Gastrocnemius medialis (tissue), 4 donors: ENCODE data around the gene RNU6-7. TPM values are rescaled to one million over a fixed set of nuclear protein-coding genes. Genes with fewer than 3 reads are reported as not detected.

Source experiments
- ATAC-seq, 2 donors: fragments of 150-250 bp; one replicate each; pipeline ENCODE4 v1.9.1; 2016
- DNase-seq, 2 donors: peaks; one replicate each; pipeline ENCODE4 v3.0.0-alpha.2; 2019
- H3K27ac ChIP-seq, 4 donors: fragments of 200-600 bp; sonication (generic); 1 replicate in 1 of 4; 2 replicates in 3 of 4; pipeline ENCODE4 v1.5.1; 2016 to 2018; ENCODE audit warnings: mild to moderate bottlenecking in 2 of 4, moderate library complexity in 1 of 4
- H3K27me3 ChIP-seq, 3 donors: fragments of 200-600 bp; sonication (generic) in 2 of 3; 1 replicate in 1 of 3; 2 replicates in 2 of 3; pipeline versions ENCODE4 v1.5.1 to v1.6.0; 2016 to 2019; ENCODE audit warnings: mild to moderate bottlenecking in 1 of 3, moderate library complexity in 1 of 3
- H3K36me3 ChIP-seq, 2 donors: fragments of 200-600 bp; sonication (generic) in 1 of 2; one replicate each; pipeline ENCODE4 v1.5.1; 2017 to 2018
- H3K4me1 ChIP-seq, 2 donors: fragments of 200-600 bp; sonication (generic) in 1 of 2; one replicate each; pipeline ENCODE4 v1.5.1; 2016 to 2017; ENCODE audit warnings: mild to moderate bottlenecking in 2 of 2
- H3K4me3 ChIP-seq, 4 donors: fragments of 200-600 bp; sonication (generic) in 3 of 4; 1 replicate in 1 of 4; 2 replicates in 3 of 4; pipeline ENCODE4 v1.5.1; 2016 to 2019; ENCODE audit warnings: mild to moderate bottlenecking in 2 of 4
- H3K9me3 ChIP-seq, 3 donors: fragments of 200-600 bp; sonication (generic) in 2 of 3; 1 replicate in 1 of 3; 2 replicates in 2 of 3; pipeline ENCODE4 v1.5.1; 2016 to 2019
- POLR2A ChIP-seq, 2 donors: fragments of 450-650 bp; IDR thresholded peaks; one replicate each; pipeline ENCODE4 v1.6.1; 2017; ENCODE audit warnings: antibody characterized with exemption in 2 of 2, mild to moderate bottlenecking in 2 of 2, moderate library complexity in 2 of 2
- in situ Hi-C, 4 donors: fragments of 200-750 bp; cut with MboI; loops; one replicate each; pipeline versions ENCODE4 v1.15.0 to v1.8.0; 2017; ENCODE audit warnings: low sequenced_read_pairs in 4 of 4
- intact Hi-C: fragments of 100-400 bp; cut with DNase I; formaldehyde crosslinking; loops from one replicate; pipeline ENCODE4 v1.15.1; 2023; ENCODE audit warnings: low total_unique reads
- total RNA-seq, 4 donors: library from RNA; depleted of rRNA; stranded (reverse); fragments of >200 nt; gene quantifications; one replicate each; pipeline versions ENCODE4 v1.1.0 to v1.2.3, GENCODE V29; 2016
- TF ChIP-seq, protein P1 (sequence below), 5 experiments: fragments of 450-650 bp in 3 of 5; fragments of 200-600 bp in 2 of 5; sonication (generic) in 2 of 5; IDR thresholded peaks in 4 of 5; conservative IDR thresholded peaks in 1 of 5; 1 replicate in 4 of 5; 2 replicates in 1 of 5; pipeline ENCODE4 v1.5.1; 2016 to 2019; ENCODE audit warnings: antibody characterized with exemption in 5 of 5, mild to moderate bottlenecking in 3 of 5, moderate library complexity in 3 of 5

The RNU6-7 gene
- total RNA-seq, 4 donors from 2014 or later = not detected

- Histone ChIP-seq H3K27ac (peak overlapping the region; percentile 36 to 70 (median 57)), H3K36me3 (no peaks in the 10 kb centered on the region), H3K9me3 (no peaks in the 10 kb centered on the region), H3K27me3 (no peaks in the 10 kb centered on the region), H3K4me1 (no peaks in the 10 kb centered on the region), H3K4me3 (no peak overlapping the region)
- TF ChIP-seq, protein P1, sequence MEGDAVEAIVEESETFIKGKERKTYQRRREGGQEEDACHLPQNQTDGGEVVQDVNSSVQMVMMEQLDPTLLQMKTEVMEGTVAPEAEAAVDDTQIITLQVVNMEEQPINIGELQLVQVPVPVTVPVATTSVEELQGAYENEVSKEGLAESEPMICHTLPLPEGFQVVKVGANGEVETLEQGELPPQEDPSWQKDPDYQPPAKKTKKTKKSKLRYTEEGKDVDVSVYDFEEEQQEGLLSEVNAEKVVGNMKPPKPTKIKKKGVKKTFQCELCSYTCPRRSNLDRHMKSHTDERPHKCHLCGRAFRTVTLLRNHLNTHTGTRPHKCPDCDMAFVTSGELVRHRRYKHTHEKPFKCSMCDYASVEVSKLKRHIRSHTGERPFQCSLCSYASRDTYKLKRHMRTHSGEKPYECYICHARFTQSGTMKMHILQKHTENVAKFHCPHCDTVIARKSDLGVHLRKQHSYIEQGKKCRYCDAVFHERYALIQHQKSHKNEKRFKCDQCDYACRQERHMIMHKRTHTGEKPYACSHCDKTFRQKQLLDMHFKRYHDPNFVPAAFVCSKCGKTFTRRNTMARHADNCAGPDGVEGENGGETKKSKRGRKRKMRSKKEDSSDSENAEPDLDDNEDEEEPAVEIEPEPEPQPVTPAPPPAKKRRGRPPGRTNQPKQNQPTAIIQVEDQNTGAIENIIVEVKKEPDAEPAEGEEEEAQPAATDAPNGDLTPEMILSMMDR (IDR thresholded peaks at IDR 0.05 in 4 of 5, conservative IDR thresholded peaks at IDR 0.05 in 1 of 5) = no peak
- TF ChIP-seq POLR2A (IDR thresholded peaks at IDR 0.05) = no peak
- intact Hi-C loops = no loop called here
- no peak for ATAC-seq
- no peak for DNase-seq
- in situ Hi-C loops = no loop called here
Observed at GRCh38 chr14:32211068-32211404, 9.2 kb downstream of the RNU6-7 start.

- in situ Hi-C loops = no loop called here
- Histone ChIP-seq H3K4me1 (no peaks in the 10 kb centered on the region), H3K27ac (no peak overlapping the region), H3K9me3 (no peaks in the 10 kb centered on the region), H3K4me3 (no peak overlapping the region), H3K36me3 (no peaks in the 10 kb centered on the region), H3K27me3 (no peaks in the 10 kb centered on the region)
- TF ChIP-seq, protein P1 (IDR thresholded peaks at IDR 0.05 in 4 of 5, conservative IDR thresholded peaks at IDR 0.05 in 1 of 5) = no peak
- TF ChIP-seq POLR2A (IDR thresholded peaks at IDR 0.05) = no peak
- ATAC-seq (no peak), DNase-seq (no peak)
- intact Hi-C loops = no loop called here
Observed at GRCh38 chr14:32212833-32213232, 11.0 kb downstream of the RNU6-7 start.

DNA sequence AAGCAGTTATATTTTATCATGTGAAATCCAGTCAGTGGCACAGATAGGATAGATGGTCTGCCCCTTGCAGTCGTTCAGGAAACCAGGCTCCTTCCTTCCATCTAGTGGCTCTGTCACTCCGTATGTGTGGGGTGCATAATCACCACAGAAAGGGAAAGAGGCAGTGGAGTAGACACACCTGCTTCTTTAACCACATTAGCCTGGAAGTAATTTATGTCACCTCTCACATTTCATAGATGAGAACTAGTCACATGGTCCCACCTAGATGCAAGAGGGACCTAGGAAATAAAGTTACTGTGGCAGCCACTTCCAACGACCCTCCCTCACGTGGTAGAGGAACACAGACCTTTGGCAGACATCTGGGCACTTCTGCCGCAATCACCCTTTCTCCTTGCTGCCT is 15.5 kb downstream of the RNU6-7 start:
- Histone ChIP-seq H3K4me1 (no peaks in the 10 kb centered on the region), H3K27ac (no peak overlapping the region), H3K4me3 (no peak overlapping the region), H3K27me3 (no peaks in the 10 kb centered on the region), H3K36me3 (no peaks in the 10 kb centered on the region), H3K9me3 (no peaks in the 10 kb centered on the region)
- ATAC-seq (peak in 1 of 2 donors; percentile 94), DNase-seq (no peak)
- in situ Hi-C loops = no loop called here
- TF ChIP-seq POLR2A (IDR thresholded peaks at IDR 0.05) = no peak
- TF ChIP-seq, protein P1 (IDR thresholded peaks at IDR 0.05 in 4 of 5, conservative IDR thresholded peaks at IDR 0.05 in 1 of 5) = no peak
- intact Hi-C loops = no loop called here

- Histone ChIP-seq H3K4me1 (peaks cover 3 to 21% of the 10 kb centered on the region in 2 donors), H3K27me3 (no peaks in the 10 kb centered on the region), H3K4me3 (no peak overlapping the region), H3K9me3 (no peaks in the 10 kb centered on the region), H3K27ac (peak overlapping the region; percentile 51 to 70 (median 58)), H3K36me3 (no peaks in the 10 kb centered on the region)
- DNase-seq (peak; percentile 35 to 64), ATAC-seq (peak; percentile 92 to 98)
- in situ Hi-C loops = no loop called here
- TF ChIP-seq, protein P1 (IDR thresholded peaks at IDR 0.05 in 4 of 5, conservative IDR thresholded peaks at IDR 0.05 in 1 of 5) = peak; percentile 23 to 66 (median 47)
- no peak for TF ChIP-seq POLR2A (IDR thresholded peaks at IDR 0.05)
- intact Hi-C loops = no loop called here
Observed at GRCh38 chr14:32224737-32225377, 23.0 kb downstream of the RNU6-7 start.
